Stimulated activated CD8-positive, alpha-beta memory T cell treated with anti-CD3 and anti-CD28 coated beads, Interleukin-7, amount 100 ng/mL, for 4 hours (primary cell): ENCODE data around the gene TCF12.

Experiments
- DNase-seq, 2 donors: peaks; one replicate each; pipeline ENCODE4 v3.0.0-alpha.2; 2020; ENCODE audit warnings: low read depth in 2 of 2

TCF12 gene

DNA sequence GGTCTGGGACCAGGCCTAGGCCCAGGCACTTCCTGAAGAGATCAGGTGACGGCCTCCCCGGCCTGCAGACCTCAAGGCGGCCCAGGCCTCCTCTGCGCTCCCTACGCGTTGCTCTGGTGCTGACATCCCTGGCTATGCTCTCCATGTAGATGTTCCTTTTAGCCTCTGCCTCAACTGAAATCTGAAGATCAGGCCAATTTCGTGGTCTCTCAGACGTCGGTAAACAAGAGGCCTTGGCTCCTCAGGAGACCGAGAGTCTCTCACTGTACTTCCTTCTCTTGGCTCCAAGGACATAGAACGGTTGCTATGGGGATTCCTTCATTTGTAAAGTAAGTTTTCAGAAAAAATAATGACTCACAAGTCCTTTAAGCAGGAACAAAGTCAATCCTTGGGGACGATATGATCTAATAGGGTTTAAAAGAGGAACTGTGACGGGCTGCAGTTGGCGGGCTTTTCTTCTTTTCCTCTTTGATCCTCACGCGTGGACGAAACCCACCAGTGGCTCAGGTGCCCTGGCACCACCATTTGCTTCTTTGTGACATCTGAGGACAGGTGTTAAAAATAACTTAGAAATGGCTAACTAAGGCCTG lies 402.3 kb downstream of the TCF12 start:
- DNase-seq, result no peak

DNA sequence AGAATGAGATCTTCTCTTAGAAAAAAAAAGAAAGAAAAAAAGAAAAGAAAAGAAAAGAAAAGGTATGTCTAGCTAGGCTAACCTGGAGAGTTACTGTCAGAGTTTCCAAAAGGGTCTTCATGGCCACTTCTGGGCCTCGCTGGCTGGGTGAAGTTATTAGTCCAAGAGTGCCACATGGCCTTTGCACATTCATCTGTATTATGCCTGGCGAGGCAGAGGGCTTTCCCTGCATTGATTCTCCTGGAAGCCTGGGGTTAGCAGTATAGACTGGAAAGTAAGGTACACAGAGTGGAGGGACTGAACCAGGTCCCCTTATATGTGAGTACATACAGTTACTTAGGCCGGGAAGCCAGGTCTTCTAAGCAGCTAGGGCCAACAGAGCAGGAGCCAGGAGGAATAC lies 403.0 kb downstream of the TCF12 start:
- DNase-seq, result no peak

- no peak for DNase-seq
Observed at GRCh38 chr15:57321973-57322601, 403.6 kb downstream of the TCF12 start.

- DNase-seq, result no peak
Observed at GRCh38 chr15:57322602-57323250, 404.3 kb downstream of the TCF12 start.

DNA sequence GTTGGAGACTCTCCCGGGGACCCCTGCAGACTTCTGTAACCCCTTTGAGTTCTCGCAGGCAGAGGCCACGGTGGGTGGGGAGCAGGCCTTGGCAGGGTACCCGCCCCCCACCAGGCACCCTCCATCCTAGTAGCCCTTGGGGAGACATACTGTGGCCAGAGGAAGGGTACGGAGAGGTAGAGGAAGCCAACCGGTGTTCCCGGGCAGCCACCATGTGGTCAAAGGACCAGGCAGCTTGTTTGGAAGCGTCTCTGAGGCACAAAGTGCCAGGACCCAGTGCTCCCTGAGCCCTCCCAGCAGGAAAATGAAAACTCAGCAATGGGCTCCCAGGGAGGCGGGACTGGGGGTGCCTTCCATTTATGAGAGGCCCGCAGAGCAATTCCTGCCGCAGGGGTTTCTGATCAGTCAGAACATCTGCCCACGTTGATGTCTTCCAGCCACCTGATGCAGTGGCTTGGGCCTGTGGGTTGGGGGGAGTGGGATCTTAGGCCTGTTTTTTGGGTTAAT lies 404.9 kb downstream of the TCF12 start:
- DNase-seq, result no peak

DNA sequence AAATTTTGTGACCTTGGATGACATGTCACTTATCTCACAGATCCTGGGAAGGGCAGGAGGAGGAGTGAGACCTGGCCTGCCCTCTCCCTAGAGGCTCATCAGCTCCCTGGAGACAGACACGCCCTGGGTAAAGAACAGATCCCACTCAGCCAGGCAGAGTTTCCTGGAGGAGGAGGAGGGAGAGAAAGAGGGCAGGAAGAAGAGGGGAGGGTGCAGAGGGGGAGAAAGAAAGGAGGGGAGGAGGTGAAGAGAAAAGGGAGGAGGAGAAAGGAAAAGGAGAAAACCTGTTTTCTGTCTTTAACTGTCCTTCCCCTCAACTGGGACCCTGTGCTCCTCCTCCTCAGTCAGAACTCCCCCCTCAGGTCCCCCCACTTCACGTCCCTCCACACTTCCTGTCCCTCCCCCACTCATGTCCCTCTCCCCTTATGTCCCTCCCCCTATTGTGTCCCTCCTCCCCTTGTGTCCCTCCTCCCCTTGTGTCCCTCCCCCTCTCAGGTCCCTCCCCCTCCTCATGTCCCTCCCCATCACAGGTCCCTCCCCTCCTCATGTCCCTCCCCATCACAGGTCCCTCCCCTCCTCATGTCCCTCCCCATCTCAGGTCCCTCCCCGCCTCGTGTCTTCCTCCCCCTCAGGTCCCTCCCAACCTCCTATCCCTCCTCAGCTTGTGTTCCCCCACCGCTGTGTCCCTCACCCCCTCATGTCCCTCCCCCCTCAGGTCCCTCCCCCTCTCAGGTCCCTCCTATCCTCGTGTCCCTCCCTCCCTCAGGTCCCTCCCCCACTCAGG lies 405.6 kb downstream of the TCF12 start:
- DNase-seq, result no peak

- no peak for DNase-seq
Observed at GRCh38 chr15:57324590-57324890, 406.1 kb downstream of the TCF12 start.

- no peak for DNase-seq
Observed at GRCh38 chr15:57324944-57325679, 406.7 kb downstream of the TCF12 start.

DNA sequence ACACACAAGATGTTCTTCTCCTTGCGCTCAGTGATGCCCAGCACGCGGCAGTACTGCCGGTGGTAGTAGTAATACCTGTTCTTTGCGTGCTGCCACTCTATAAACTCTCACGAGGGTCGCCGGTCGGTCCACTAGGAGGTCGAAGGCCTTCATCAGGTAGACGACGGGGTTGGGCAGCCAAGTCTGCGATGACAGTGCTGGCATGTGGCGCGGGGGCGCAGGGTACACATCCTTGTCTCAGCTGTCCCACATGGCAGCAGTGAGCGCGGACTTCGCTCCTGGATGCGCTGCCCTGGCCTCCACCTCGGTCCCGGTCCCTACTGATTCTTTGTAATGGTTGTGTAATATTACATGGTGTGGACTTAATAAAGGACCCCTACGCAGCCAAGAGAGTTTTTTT lies 407.8 kb downstream of the TCF12 start:
- DNase-seq, result no peak

- no peak for DNase-seq
Observed at GRCh38 chr15:57327985-57328471, 409.6 kb downstream of the TCF12 start.

DNA sequence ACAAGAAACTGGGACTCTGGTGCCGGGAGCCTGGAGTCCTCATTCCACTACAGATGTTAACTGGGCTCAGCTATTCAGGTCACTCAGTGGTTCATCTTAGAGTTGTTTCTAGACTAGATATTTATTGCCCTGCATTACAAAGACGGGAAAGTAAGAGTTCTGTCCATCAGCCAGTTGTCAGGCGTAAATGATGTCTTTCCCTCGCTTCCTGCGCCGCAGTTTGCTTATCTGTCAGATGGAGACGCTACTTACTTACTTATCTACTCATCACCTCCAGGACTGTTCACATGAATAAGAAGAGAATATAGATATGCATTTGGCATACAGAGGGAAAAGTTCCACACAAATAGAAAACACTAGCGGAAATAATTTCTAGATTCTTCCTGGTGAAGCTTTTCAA lies 410.0 kb downstream of the TCF12 start:
- DNase-seq, result no peak

- no peak for DNase-seq
Observed at GRCh38 chr15:57328897-57329296, 410.5 kb downstream of the TCF12 start.

DNA sequence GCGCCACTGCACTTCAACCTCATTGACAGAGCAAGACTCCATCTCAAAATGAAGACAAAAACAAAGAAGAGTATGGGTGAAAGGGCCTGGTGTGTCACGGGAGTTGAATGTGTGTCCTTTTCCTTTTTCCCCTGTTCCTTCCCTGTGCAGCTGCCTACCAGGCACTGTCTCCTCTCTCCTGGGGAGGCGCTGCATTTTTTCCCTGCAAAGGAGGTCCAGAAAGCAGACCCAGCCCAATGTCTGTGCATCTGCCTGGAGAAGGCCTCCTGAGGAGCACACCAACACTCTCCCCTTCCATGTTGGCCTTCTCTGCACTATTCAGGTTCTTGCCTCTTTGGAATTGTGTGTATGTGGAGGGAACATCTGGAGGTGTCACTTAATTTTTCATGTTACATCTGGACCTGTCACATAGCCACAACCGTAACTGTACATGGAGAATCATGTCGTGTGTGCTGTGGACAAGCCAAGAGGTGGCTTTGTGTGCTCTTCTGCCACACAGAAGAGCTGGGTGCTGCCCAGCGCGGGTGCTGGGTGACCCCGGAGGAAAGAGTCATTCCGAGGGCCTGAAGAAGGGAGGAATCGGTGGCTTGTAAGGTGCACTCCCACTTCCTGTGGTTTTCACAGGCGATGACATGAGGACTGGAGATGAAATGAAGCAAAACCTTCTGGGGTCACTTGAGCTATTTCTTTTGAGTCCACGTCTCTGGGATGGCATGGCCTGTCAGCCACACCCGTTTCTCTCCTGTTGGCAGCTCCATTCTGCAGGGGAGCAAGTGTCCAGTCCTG lies 411.3 kb downstream of the TCF12 start:
- DNase-seq, result no peak

DNA sequence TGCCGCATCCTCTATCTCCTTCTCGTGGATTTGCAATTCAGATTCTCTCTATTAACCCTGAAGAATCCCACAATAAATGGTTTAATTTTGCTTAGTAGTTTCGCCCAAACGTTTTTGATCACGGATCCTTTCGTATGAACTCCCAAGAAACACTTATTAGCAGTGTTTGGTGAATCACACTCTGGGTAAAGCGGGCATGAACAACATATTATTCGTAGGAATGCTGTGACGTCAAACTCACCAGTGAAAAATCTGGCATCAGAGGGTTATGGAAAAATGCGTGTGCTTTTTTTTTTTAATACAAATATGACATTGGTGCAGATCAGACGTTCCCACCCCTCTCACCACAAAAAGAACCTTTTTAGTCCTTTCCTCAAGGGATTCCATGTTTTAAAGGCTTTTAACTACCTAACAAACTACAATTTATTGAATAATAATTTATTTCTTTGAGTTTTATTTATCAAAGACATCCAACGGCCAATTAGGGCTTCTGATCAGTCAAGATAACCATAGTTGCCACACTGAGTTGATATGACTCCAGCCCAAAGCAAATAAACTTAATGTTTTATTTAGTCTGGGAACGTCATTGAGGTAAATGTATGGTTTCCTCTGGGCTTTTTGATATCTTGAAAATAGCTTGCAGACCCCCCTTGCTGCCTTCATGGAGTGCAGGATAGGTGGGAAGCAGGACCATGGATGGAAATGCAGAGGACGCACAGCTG lies 412.3 kb downstream of the TCF12 start:
- no peak for DNase-seq

DNA sequence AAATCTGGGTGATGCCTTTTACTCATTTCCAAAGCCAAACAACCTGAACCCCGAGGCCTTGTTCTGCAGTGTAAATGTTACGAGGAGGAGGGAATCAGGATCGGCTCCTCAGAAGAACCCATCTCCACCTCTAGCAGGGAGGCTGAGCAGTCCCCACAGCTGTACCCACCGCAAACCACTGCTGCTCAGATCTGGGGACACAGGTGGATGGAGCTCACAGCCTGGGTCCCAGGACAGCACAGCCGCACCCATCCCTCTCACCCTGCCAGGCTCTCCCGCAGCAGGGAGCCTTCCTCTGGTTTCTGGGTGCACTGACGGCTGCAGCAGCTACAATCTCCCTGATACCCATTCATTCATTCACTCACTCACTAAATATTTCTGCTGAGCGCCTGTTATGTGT lies 413.9 kb downstream of the TCF12 start:
- DNase-seq, result no peak

DNA sequence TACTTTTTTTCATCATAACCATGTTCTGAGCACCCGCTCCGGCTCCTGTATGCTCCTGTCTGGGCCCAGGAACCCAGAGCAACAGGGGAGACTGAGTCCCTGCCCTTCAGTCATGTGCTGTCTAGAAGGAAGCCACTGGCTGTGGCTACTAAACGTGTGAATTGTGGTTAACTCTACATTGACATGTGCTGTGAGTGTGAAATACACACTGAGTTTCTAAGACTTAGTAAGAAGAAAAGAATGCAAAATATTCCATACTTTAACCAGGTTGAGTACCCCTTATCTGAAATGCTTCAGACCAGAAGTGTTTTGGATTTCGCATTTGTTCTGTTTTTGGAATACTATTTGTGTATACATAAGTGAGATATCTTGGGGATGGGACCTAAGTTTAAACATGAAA lies 415.0 kb downstream of the TCF12 start:
- DNase-seq, result no peak

GRCh38 chr15:57334257-57334656 lies 415.8 kb downstream of the TCF12 start:
- DNase-seq, result no peak

GRCh38 chr15:57335293-57335715 lies 416.9 kb downstream of the TCF12 start:
- DNase-seq, result no peak

DNA sequence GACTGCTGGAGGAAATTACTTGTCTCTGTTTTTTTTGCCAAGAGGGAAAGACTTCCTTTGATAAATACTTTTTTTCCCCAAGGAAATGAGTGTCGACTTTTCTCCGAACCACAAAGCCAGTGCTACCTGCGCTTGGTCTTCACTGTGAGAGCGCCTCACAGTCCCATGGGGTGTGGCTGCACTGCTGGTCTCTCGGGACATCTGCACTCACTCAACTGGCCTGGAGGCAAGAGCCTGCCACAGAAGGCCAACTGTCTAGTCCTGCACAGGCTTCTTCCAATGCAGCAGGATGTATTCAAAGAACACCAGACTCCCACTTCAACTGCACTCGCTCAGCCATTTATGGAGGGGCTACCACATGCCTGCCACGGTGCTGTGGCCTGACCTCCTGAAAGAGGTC lies 417.3 kb downstream of the TCF12 start:
- DNase-seq, result no peak

DNA sequence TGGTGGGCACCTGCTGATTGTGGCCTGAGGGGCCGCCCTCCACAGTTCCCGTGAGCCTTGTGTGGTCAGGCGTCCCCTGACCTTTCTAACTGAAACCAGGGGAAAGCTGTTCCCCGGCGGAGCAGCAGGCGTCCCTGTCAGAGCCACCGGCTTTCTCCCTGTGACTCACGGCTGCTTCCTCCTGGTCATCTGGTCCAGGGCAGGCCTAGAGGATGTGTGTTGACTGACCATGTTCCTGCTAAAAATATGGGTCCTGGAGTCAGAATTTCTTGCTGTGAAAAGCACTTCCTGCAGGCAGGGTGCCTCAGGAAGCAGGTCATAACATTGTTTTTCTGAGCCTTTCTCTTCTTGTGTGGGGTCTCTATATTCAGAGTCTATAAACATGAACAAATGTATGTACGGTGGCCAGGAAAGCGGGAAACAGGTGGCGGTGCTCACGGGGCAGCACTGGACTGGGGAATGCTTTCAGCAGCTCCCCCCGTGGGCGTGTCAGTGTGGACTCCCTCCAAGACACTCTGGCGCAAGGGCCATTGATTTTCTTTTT lies 419.5 kb downstream of the TCF12 start:
- DNase-seq, result no peak
